Lower lobe of right lung (tissue), 2 donors: ENCODE measurements around the gene DNPH1. TPM values are rescaled to one million over a fixed set of nuclear protein-coding genes. Genes with fewer than 3 reads are reported as not detected.

Experiments
- ATAC-seq, 2 donors: fragments of 200-7000 bp; cut with Tn5 transposase; one replicate each; pipeline ENCODE4 v1.9.1; 2020 to 2022; ENCODE audit warnings: mild to moderate bottlenecking in 2 of 2, moderate library complexity in 2 of 2
- DNase-seq: peaks from one replicate; pipeline ENCODE4 v3.0.0-alpha.2; 2020
- H3K27ac ChIP-seq: fragments of 200-600 bp; one replicate; pipeline ENCODE4 v1.8.0; 2022
- H3K27me3 ChIP-seq: fragments of 200-600 bp; one replicate; pipeline ENCODE4 v1.8.0; 2022; ENCODE audit warnings: low read depth
- H3K36me3 ChIP-seq: fragments of 200-600 bp; one replicate; pipeline ENCODE4 v1.8.0; 2022; ENCODE audit warnings: mild to moderate bottlenecking
- H3K4me1 ChIP-seq: fragments of 200-600 bp; one replicate; pipeline ENCODE4 v1.8.0; 2022
- H3K4me3 ChIP-seq: fragments of 200-600 bp; one replicate; pipeline ENCODE4 v1.8.0; 2022; ENCODE audit warnings: mild to moderate bottlenecking
- H3K9me3 ChIP-seq: fragments of 200-600 bp; one replicate; pipeline ENCODE4 v1.8.0; 2022
- CTCF ChIP-seq: fragments of 200-600 bp; IDR thresholded peaks from one replicate; pipeline ENCODE4 v1.8.0; 2022; ENCODE audit warnings: antibody characterized with exemption, mild to moderate bottlenecking
- intact Hi-C: fragments of 100-400 bp; cut with DNase I; formaldehyde crosslinking; loops from one replicate; pipeline ENCODE4 v1.11.0; 2022
- total RNA-seq: library from RNA; stranded (reverse); fragmentation: NEBNext Ultra II Directional; extraction: Animal tissue kit (Norgen Biotek cat#: 25700); gene quantifications from one replicate; pipeline ENCODE4 v1.2.1, GENCODE V29; 2021
- donor health status: DM: no; HTN: yes; CAD: no; lungs with severe emphysema.

DNPH1 gene
- total RNA-seq, 1 donor from 2014 or later, result 24.0 TPM

- TF ChIP-seq CTCF, result no peak
- ATAC-seq (no peak), DNase-seq (no peak)
- intact Hi-C loops, result no loop called here
- Histone ChIP-seq H3K4me3 (no peak overlapping the region), H3K9me3 (no peaks in the 10 kb centered on the region), H3K27me3 (no peaks in the 10 kb centered on the region), H3K36me3 (peaks cover 87% of the 10 kb centered on the region), H3K4me1 (no peaks in the 10 kb centered on the region), H3K27ac (no peak overlapping the region)
Measured at GRCh38 chr6:43193929-43194328, 35.4 kb downstream of the DNPH1 start.

GRCh38 chr6:43192911-43193310 is 36.4 kb downstream of the DNPH1 start:
- DNase-seq, result no peak
- no peak overlapping the region for H3K27ac ChIP-seq
- intact Hi-C loops, result no loop called here
- no peak for ATAC-seq
- peaks cover 87% of the 10 kb centered on the region for H3K36me3 ChIP-seq
- TF ChIP-seq CTCF, result no peak
- H3K9me3 ChIP-seq, result no peaks in the 10 kb centered on the region
- H3K4me3 ChIP-seq, result no peak overlapping the region
- no peaks in the 10 kb centered on the region for H3K4me1 ChIP-seq
- H3K27me3 ChIP-seq, result no peaks in the 10 kb centered on the region

- Histone ChIP-seq H3K9me3 (no peaks in the 10 kb centered on the region), H3K4me3 (no peak overlapping the region), H3K4me1 (peaks cover 3% of the 10 kb centered on the region), H3K27ac (no peak overlapping the region), H3K36me3 (peaks cover 85% of the 10 kb centered on the region), H3K27me3 (no peaks in the 10 kb centered on the region)
- ATAC-seq (no peak), DNase-seq (no peak)
- intact Hi-C loops, result no loop called here
- no peak for TF ChIP-seq CTCF
Measured at GRCh38 chr6:43189776-43190304, 39.4 kb downstream of the DNPH1 start.

- ATAC-seq (no peak), DNase-seq (no peak)
- no peak overlapping the region for H3K27ac ChIP-seq
- no peak overlapping the region for H3K4me3 ChIP-seq
- H3K4me1 ChIP-seq, result peaks cover 14% of the 10 kb centered on the region
- no peaks in the 10 kb centered on the region for H3K9me3 ChIP-seq
- TF ChIP-seq CTCF, result no peak
- no peaks in the 10 kb centered on the region for H3K27me3 ChIP-seq
- intact Hi-C loops, result no loop called here
- peaks cover 77% of the 10 kb centered on the region for H3K36me3 ChIP-seq
Measured at GRCh38 chr6:43188426-43188825, 40.9 kb downstream of the DNPH1 start.

- Histone ChIP-seq H3K27ac (no peak overlapping the region), H3K36me3 (peaks cover 71% of the 10 kb centered on the region), H3K4me1 (peaks cover 20% of the 10 kb centered on the region), H3K27me3 (no peaks in the 10 kb centered on the region), H3K9me3 (no peaks in the 10 kb centered on the region), H3K4me3 (no peak overlapping the region)
- DNase-seq (no peak), ATAC-seq (no peak)
- no peak for TF ChIP-seq CTCF
- intact Hi-C loops, result no loop called here
Measured at GRCh38 chr6:43187821-43188220, 41.5 kb downstream of the DNPH1 start.

GRCh38 chr6:43186706-43187105 is 42.6 kb downstream of the DNPH1 start:
- peaks cover 61% of the 10 kb centered on the region for H3K36me3 ChIP-seq
- no peak for DNase-seq

More at GRCh38 chr6:43186706-43187105, 42.6 kb downstream of the DNPH1 start:
- TF ChIP-seq CTCF, result no peak
- Histone ChIP-seq H3K9me3 (no peaks in the 10 kb centered on the region), H3K27ac (no peak overlapping the region), H3K27me3 (no peaks in the 10 kb centered on the region), H3K4me3 (no peak overlapping the region), H3K4me1 (peaks cover 24% of the 10 kb centered on the region)
- intact Hi-C loops, result no loop called here
- no peak for ATAC-seq
